ENCODE results near the gene RPRM.

DNA sequence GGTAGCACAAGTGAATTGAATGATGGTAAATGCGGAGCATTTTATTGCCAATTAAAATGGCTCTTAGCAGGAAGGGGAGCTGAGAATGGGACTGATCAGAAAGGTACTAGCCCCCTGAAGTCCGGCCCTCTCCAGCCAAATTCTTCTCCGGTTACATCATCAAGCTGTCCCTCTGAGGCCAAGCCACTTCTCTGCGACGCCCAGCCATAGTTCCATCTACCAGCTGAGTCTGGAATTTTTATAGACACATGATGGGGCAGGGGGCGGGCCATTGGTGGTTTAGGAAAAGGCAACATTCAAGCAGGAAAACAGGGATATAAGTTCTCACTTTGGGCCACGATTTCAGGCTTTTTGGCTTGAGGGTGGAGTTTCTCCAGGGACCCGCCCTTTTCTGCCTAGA lies 22.7 kb downstream of the RPRM start:
- TF ChIP-seq, protein P1, sequence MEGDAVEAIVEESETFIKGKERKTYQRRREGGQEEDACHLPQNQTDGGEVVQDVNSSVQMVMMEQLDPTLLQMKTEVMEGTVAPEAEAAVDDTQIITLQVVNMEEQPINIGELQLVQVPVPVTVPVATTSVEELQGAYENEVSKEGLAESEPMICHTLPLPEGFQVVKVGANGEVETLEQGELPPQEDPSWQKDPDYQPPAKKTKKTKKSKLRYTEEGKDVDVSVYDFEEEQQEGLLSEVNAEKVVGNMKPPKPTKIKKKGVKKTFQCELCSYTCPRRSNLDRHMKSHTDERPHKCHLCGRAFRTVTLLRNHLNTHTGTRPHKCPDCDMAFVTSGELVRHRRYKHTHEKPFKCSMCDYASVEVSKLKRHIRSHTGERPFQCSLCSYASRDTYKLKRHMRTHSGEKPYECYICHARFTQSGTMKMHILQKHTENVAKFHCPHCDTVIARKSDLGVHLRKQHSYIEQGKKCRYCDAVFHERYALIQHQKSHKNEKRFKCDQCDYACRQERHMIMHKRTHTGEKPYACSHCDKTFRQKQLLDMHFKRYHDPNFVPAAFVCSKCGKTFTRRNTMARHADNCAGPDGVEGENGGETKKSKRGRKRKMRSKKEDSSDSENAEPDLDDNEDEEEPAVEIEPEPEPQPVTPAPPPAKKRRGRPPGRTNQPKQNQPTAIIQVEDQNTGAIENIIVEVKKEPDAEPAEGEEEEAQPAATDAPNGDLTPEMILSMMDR (conservative IDR thresholded peaks at IDR 0.05; ENCODE audit: low read depth in 2 of 2) = no peak
- TF ChIP-seq EZH2 (IDR thresholded peaks at IDR 0.05; ENCODE audit: low read depth, unreplicated experiment) = no peak
- no peak for TF ChIP-seq POLR2AphosphoS5 (IDR thresholded peaks at IDR 0.05; ENCODE audit: low read depth)
- no peak for TF ChIP-seq REST (IDR thresholded peaks at IDR 0.05; ENCODE audit: unreplicated experiment)
- no peak for TF ChIP-seq ZNF331 (CRISPR knock-in tag; IDR thresholded peaks at IDR 0.05; ENCODE audit: low read depth)
- no peak for TF ChIP-seq EZH2phosphoT487 (IDR thresholded peaks at IDR 0.05; ENCODE audit: unreplicated experiment)
- no peak for TF ChIP-seq ZNF114 (CRISPR knock-in tag; IDR thresholded peaks at IDR 0.05)
- no peak for TF ChIP-seq JUNB (IDR thresholded peaks at IDR 0.05; ENCODE audit: unreplicated experiment)
- TF ChIP-seq, protein P2, sequence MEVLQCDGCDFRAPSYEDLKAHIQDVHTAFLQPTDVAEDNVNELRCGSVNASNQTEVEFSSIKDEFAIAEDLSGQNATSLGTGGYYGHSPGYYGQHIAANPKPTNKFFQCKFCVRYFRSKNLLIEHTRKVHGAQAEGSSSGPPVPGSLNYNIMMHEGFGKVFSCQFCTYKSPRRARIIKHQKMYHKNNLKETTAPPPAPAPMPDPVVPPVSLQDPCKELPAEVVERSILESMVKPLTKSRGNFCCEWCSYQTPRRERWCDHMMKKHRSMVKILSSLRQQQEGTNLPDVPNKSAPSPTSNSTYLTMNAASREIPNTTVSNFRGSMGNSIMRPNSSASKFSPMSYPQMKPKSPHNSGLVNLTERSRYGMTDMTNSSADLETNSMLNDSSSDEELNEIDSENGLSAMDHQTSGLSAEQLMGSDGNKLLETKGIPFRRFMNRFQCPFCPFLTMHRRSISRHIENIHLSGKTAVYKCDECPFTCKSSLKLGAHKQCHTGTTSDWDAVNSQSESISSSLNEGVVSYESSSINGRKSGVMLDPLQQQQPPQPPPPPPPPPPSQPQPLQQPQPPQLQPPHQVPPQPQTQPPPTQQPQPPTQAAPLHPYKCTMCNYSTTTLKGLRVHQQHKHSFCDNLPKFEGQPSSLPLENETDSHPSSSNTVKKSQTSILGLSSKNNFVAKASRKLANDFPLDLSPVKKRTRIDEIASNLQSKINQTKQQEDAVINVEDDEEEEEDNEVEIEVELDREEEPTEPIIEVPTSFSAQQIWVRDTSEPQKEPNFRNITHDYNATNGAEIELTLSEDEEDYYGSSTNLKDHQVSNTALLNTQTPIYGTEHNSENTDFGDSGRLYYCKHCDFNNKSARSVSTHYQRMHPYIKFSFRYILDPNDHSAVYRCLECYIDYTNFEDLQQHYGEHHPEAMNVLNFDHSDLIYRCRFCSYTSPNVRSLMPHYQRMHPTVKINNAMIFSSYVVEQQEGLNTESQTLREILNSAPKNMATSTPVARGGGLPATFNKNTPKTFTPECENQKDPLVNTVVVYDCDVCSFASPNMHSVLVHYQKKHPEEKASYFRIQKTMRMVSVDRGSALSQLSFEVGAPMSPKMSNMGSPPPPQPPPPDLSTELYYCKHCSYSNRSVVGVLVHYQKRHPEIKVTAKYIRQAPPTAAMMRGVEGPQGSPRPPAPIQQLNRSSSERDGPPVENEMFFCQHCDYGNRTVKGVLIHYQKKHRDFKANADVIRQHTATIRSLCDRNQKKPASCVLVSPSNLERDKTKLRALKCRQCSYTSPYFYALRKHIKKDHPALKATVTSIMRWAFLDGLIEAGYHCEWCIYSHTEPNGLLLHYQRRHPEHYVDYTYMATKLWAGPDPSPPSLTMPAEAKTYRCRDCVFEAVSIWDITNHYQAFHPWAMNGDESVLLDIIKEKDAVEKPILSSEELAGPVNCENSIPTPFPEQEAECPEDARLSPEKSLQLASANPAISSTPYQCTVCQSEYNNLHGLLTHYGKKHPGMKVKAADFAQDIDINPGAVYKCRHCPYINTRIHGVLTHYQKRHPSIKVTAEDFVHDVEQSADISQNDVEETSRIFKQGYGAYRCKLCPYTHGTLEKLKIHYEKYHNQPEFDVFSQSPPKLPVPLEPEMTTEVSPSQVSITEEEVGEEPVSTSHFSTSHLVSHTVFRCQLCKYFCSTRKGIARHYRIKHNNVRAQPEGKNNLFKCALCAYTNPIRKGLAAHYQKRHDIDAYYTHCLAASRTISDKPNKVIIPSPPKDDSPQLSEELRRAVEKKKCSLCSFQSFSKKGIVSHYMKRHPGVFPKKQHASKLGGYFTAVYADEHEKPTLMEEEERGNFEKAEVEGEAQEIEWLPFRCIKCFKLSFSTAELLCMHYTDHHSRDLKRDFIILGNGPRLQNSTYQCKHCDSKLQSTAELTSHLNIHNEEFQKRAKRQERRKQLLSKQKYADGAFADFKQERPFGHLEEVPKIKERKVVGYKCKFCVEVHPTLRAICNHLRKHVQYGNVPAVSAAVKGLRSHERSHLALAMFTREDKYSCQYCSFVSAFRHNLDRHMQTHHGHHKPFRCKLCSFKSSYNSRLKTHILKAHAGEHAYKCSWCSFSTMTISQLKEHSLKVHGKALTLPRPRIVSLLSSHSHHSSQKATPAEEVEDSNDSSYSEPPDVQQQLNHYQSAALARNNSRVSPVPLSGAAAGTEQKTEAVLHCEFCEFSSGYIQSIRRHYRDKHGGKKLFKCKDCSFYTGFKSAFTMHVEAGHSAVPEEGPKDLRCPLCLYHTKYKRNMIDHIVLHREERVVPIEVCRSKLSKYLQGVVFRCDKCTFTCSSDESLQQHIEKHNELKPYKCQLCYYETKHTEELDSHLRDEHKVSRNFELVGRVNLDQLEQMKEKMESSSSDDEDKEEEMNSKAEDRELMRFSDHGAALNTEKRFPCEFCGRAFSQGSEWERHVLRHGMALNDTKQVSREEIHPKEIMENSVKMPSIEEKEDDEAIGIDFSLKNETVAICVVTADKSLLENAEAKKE (CRISPR knock-in tag; IDR thresholded peaks at IDR 0.05) = no peak
- TF ChIP-seq CREB1 (CRISPR knock-in tag; IDR thresholded peaks at IDR 0.05; ENCODE audit: low read depth) = no peak
- no peak for TF ChIP-seq STAT1 (IDR thresholded peaks at IDR 0.05; ENCODE audit: unreplicated experiment)
- TF ChIP-seq NANOG (IDR thresholded peaks at IDR 0.05; ENCODE audit: borderline replicate concordance) = no peak
